ENCODE data around the gene PLD4. TPM values are rescaled to one million over a fixed set of nuclear protein-coding genes. Genes with fewer than 3 reads are reported as not detected.

Gene PLD4
- total and polyA plus RNA-seq, 9 donors: 0.12 to 3.2 (median 1.0) TPM; not detected in 1

DNA sequence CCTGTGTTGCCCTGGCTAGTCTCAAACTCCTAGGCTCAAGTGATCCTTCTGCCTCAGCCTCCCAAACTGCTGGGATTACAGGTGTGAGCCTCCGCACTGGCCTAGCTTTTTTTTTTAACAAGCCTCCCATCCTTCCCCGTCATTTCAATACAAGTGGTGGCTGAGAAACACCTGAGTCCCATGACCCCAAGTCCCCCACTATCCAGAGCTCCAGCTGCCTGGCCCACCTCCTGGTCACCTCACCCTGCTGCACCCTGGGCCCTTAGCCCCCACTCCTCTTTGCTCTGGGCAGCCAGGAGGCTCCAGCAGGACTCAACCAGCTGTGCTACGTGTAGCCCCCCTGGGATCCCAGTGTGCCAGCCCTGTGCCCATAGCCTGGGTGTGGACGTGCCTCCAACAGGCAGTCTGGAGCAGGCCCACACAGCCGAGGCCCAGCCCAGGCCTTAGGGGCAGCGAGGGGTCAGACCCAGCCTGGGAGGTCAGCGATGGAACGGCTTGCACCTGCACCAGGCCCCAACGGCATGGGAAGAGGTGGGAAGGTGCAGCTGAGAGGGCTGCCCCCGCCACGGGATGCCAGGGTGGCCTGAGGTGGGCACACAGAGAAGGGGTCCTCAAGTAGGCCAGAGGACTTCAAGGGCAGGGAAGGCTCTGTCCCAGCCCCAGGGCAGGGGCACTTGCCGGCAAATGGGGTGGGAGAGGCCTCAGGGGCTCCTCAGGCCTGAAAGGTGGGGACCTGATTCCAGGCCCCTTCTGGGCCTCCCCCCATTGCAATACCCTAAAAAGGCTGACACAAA is 47.0 kb downstream of the PLD4 start:
- H3K9me3 ChIP-seq: no peaks in the 10 kb centered on the region
- DNase-seq: peak in 4 of 5 donors; percentile 18 to 41 (median 37)
- peak overlapping the region in 1 of 2 donors; percentile 63 for H3K27ac ChIP-seq
- H3K36me3 ChIP-seq: no peaks in the 10 kb centered on the region
- WGBS, 3 donors: 91 to 94% (median 94%) methylated on average over 12 of the region's 12 CpGs
- H3K4me1 ChIP-seq (ENCODE audit: insufficient read depth): peaks cover 37% of the 10 kb centered on the region
- H3K4me3 ChIP-seq: no peak overlapping the region
- intact Hi-C loops (cut with DNase I): loop anchor here in 1 of 4 donors (10.0 kb wide), 1 partner anchor 73 kb away; no protein-coding TSS in a partner anchor
- TF ChIP-seq, protein P1, sequence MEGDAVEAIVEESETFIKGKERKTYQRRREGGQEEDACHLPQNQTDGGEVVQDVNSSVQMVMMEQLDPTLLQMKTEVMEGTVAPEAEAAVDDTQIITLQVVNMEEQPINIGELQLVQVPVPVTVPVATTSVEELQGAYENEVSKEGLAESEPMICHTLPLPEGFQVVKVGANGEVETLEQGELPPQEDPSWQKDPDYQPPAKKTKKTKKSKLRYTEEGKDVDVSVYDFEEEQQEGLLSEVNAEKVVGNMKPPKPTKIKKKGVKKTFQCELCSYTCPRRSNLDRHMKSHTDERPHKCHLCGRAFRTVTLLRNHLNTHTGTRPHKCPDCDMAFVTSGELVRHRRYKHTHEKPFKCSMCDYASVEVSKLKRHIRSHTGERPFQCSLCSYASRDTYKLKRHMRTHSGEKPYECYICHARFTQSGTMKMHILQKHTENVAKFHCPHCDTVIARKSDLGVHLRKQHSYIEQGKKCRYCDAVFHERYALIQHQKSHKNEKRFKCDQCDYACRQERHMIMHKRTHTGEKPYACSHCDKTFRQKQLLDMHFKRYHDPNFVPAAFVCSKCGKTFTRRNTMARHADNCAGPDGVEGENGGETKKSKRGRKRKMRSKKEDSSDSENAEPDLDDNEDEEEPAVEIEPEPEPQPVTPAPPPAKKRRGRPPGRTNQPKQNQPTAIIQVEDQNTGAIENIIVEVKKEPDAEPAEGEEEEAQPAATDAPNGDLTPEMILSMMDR (IDR thresholded peaks at IDR 0.05): no peak
- TF ChIP-seq EP300 (IDR thresholded peaks at IDR 0.05) (no peak), POLR2A (IDR thresholded peaks at IDR 0.05) (no peak)
- no peaks in the 10 kb centered on the region for H3K27me3 ChIP-seq

DNA sequence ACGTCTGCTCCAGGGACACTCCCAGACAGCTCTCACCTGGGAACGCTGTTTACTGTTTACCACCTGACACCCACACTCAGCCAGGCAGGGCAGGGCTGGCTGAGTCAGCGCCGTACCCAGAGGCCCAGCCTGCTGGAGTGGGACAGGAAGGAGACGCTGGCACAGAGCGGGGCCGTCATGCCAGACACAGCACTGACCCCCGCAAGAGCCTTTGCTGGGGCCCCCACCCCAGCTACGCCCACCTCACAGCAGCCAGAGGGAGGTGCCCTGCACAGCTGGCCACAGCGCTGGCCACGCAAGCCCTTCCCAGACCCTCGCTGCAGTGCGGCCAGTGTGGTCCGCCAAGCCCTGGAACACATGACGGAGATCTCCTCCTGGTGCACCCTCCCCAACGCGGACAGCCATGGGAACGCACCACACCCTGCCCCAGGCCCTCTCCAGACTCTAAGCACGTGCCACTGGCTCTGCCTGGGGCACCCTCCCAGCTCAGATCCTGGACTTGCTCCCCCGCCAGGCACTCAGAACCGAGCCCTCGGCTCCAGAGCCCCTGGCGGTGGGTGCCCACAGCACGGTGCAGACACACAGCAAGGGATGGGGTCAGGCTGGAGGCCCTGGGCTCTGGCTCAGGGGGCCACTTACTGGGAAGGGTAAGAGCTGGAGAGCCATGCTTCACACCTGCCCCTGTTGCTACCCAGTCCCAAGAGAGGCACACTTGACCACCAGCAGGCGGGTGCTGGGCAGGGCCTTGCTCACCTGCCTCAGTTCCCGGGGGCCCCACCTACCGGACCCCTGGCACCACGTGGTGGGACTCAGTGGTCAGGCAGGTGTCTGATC is 47.8 kb downstream of the PLD4 start:
- Histone ChIP-seq H3K9me3 (no peaks in the 10 kb centered on the region), H3K27ac (peak overlapping the region in 1 of 2 donors; percentile 63), H3K4me3 (no peak overlapping the region), H3K27me3 (no peaks in the 10 kb centered on the region), H3K4me1 (ENCODE audit: insufficient read depth) (peaks cover 33% of the 10 kb centered on the region), H3K36me3 (no peaks in the 10 kb centered on the region)
- WGBS, 3 donors: 41 to 64% (median 46%) methylated on average over 28 of the region's 28 CpGs
- intact Hi-C loops (cut with DNase I): loop anchor here in 1 of 4 donors (10.0 kb wide), 1 partner anchor 72 kb away; no protein-coding TSS in a partner anchor
- peak; percentile 60 to 73 (median 68) for DNase-seq
- TF ChIP-seq, protein P1 (IDR thresholded peaks at IDR 0.05): no peak
- TF ChIP-seq POLR2A (IDR thresholded peaks at IDR 0.05) (no peak), EP300 (IDR thresholded peaks at IDR 0.05) (no peak)

DNA sequence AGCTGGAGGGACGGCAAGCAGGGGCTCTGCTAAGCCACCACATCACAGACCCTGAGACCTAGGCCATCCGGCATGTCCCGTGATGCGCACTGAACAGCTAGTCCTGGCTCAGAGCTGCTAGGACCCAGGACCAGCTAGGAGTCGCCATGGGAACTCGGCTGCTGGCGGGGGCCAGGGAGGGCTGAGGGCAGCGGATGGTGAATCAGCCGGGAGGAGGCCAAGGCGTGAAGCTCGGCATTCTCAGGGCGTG is 48.4 kb downstream of the PLD4 start:
- Histone ChIP-seq H3K4me3 (no peak overlapping the region), H3K9me3 (no peaks in the 10 kb centered on the region), H3K36me3 (no peaks in the 10 kb centered on the region), H3K27me3 (no peaks in the 10 kb centered on the region), H3K4me1 (ENCODE audit: insufficient read depth) (peaks cover 32% of the 10 kb centered on the region), H3K27ac (peak overlapping the region in 1 of 2 donors; percentile 63)
- TF ChIP-seq, protein P1 (IDR thresholded peaks at IDR 0.05): no peak
- TF ChIP-seq POLR2A (IDR thresholded peaks at IDR 0.05): no peak
- TF ChIP-seq EP300 (IDR thresholded peaks at IDR 0.05): no peak
- intact Hi-C loops (cut with DNase I): loop anchor here in 1 of 4 donors (10.0 kb wide), 1 partner anchor 72 kb away; no protein-coding TSS in a partner anchor
- peak; percentile 82 to 86 (median 84) for DNase-seq
- WGBS, 3 donors: 19 to 34% (median 26%) methylated on average over 11 to 12 of the region's 12 CpGs

DNA sequence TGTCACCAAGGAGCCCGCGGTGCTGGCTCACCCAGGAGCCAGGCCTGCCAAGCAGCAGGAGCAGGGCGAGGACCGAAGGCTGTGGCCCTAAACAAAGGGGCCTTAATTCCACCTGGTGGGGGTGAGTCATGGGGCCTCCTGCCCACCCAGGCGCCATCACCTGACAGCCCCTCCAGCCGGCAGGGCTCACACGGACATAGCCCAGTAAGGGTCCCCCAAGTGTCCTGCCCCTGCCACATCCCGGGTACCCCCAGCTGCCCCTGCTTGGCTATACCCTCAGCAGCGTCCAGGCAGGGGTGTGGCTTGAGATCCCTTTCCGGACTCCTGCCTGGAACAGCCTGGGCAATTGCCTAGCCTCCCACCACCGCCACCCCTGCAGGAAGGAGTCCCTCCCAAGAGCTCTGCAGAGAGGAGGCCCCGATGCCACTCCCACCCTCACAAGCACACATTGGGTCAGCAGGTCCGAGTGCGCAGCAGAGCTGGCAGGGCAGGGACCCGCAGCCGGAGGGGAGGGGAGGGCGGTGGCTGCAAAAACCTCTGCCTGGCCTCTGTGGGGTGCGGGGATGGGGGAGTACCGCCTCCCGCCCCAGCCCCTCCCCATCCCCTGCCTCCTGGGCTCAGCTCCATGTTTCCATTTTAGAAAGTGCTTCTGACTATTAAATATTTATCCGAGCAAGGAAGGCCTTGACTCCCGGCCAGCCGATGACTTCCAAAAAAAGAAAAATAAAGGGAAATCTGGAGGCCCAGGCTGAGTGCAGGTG is 48.9 kb downstream of the PLD4 start:
- DNase-seq: peak; percentile 75 to 82 (median 78)
- Histone ChIP-seq H3K27ac (peak overlapping the region in 1 of 2 donors; percentile 63), H3K9me3 (no peaks in the 10 kb centered on the region), H3K36me3 (no peaks in the 10 kb centered on the region), H3K4me3 (no peak overlapping the region), H3K27me3 (no peaks in the 10 kb centered on the region), H3K4me1 (ENCODE audit: insufficient read depth) (peaks cover 32% of the 10 kb centered on the region)
- TF ChIP-seq, protein P1 (IDR thresholded peaks at IDR 0.05): no peak
- TF ChIP-seq POLR2A (IDR thresholded peaks at IDR 0.05) (no peak), EP300 (IDR thresholded peaks at IDR 0.05) (no peak)
- intact Hi-C loops (cut with DNase I): loop anchor here in 1 of 4 donors (10.0 kb wide), 1 partner anchor 71 kb away; no protein-coding TSS in a partner anchor
- 1 to 8% (median 3%) methylated on average over 22 to 23 of the region's 23 CpGs for WGBS, 3 donors
